GM12874 (cell line): ENCODE data around the gene CUL7.

ENCODE experiments used
- CTCF ChIP-seq: IDR thresholded peaks from 2 replicates; pipeline ENCODE4 v1.5.1; 2011; ENCODE audit warnings: low read depth, mild to moderate bottlenecking, control low read depth, low read length, moderate library complexity; ENCODE audit not compliant: insufficient read depth

The CUL7 gene

GRCh38 chr6:43019152-43019551, 34.5 kb downstream of the CUL7 start:
- TF ChIP-seq CTCF = no peak

GRCh38 chr6:43016943-43017334, 36.7 kb downstream of the CUL7 start:
- no peak for TF ChIP-seq CTCF

DNA sequence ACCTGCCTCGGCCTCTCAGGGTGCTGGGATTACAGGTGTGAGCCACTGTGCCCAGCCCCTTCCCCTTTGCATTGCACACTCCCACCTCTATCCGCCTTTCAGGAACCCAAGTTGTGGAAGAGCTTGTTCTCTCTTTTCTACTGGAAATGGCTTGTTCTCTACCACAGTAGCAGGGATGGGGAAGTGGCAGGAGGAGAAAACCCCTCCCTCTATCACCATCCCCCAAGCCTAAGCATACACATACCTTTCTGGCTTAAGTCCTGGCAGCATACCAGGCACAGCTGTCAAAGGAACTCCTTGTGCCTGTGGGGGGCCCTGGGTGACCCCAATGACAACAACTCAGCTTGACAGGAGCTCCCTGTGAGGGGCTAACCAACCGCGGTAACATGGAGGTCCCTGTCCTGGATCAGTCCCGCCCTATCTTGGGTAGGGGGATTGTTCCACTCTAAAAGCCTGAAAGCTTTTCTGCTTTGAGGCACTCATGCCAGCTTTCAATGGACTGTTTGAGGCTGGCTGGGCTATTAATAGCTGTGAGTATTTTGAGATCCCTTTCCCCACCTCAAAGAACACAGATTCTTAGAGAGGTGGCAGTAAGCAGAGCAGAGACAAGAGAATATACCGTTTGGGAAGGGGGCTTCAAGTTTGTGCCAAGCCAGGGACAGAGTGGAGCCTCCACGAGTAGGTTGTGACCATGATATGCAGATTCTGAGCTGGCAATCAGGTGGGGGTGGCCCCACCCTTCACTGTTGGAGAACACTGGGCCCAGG, 37.3 kb downstream of the CUL7 start:
- no peak for TF ChIP-seq CTCF

GRCh38 chr6:43014434-43014909, 39.2 kb downstream of the CUL7 start:
- no peak for TF ChIP-seq CTCF

DNA sequence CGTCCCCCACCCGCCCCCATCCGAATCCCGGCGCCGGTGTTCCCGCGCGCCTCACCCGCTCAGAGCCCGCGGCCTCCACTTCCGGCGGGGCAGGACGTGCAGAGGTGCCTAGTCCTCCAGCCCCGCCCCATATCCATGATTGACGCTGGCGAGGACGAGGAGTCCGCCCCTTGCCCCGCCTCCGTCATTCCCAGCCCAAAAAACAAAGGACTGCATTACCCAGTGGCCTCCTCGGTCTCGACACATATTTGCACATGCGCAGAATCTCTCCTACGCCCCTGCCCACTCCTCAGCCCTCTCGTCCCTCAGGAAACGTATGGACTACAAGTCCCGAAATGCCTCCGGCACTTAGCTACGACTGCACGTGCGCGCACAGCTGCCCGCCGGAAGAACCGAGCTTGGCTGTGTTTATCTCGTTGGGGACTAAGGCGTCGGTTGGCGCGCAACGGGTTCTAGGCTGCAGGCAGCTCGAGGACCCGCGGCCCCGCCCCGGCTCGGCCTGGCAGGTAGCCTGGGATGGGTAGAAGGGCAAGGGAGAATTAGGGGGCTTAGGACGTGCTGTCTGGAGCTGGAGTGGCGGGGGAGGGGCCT, 39.7 kb downstream of the CUL7 start, which contains the start of the genes KLHDC3 and MEA1:
KLHDC3 (plus strand) TSS at position 407 of the 591 bp plus-strand sequence. CDS start 2,944 bp downstream, outside the sequence.
MEA1 (minus strand) TSS at position 104 of the 591 bp plus-strand sequence. CDS start 133 bp downstream, outside the sequence.
- TF ChIP-seq CTCF = no peak

GRCh38 chr6:43013097-43013842, 40.4 kb downstream of the CUL7 start:
- TF ChIP-seq CTCF = no peak

DNA sequence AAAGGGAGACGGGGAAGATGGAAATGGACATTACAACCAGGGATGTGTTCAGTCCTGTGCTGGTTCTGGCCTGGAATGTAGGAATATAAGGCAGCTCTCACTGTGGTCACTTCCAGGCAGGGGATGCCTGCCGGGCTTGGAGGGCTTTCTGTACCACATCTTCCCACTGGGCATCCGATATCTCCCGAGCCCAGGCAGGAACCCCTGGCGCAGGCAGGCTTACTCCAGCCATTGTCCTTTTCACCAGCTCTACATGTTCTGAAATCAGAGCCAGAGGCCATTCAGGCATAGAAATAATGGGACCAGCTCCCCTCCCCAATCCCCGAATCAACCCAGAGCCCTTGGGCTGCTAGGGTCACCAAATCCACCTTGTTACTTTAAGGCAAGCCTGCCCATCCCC, 41.3 kb downstream of the CUL7 start:
- TF ChIP-seq CTCF = no peak
